ENCODE results near the gene IL1RAPL1.

IL1RAPL1 gene

GRCh38 chrX:29890646-29891200 is 1303.5 kb downstream of the IL1RAPL1 start:
- no peaks in the 10 kb centered on the region for H3K36me3 ChIP-seq
- H3K27me3 ChIP-seq = no peaks in the 10 kb centered on the region
- H3K27ac ChIP-seq = no peak overlapping the region
- H3K4me3 ChIP-seq (ENCODE audit: low read depth in 1 of 2, low read length in 1 of 2) = no peak overlapping the region
- no peaks in the 10 kb centered on the region for H3K9me3 ChIP-seq
- H3K4me1 ChIP-seq (ENCODE audit: control insufficient read depth in 1 of 2, insufficient read depth in 1 of 2, low read depth in 1 of 2, low read length in 1 of 2) = no peaks in the 10 kb centered on the region
- TF ChIP-seq CTCF (IDR thresholded peaks at IDR 0.05) = no peak

- H3K4me1 ChIP-seq (ENCODE audit: control insufficient read depth in 1 of 2, insufficient read depth in 1 of 2, low read depth in 1 of 2, low read length in 1 of 2) = no peaks in the 10 kb centered on the region
- H3K27me3 ChIP-seq = no peaks in the 10 kb centered on the region
- H3K9me3 ChIP-seq = no peaks in the 10 kb centered on the region
- no peak overlapping the region for H3K4me3 ChIP-seq (ENCODE audit: low read depth in 1 of 2, low read length in 1 of 2)
- no peak overlapping the region for H3K27ac ChIP-seq
- TF ChIP-seq CTCF (IDR thresholded peaks at IDR 0.05) = no peak
- H3K36me3 ChIP-seq = no peaks in the 10 kb centered on the region
These were observed 1314.8 kb downstream of the IL1RAPL1 start for GRCh38 chrX:29902004-29902403.

GRCh38 chrX:29903360-29903759 is 1316.1 kb downstream of the IL1RAPL1 start:
- H3K27ac ChIP-seq = no peak overlapping the region
- no peaks in the 10 kb centered on the region for H3K36me3 ChIP-seq
- no peak overlapping the region for H3K4me3 ChIP-seq (ENCODE audit: low read depth in 1 of 2, low read length in 1 of 2)
- TF ChIP-seq CTCF (IDR thresholded peaks at IDR 0.05) = no peak
- no peaks in the 10 kb centered on the region for H3K27me3 ChIP-seq
- H3K4me1 ChIP-seq (ENCODE audit: control insufficient read depth in 1 of 2, insufficient read depth in 1 of 2, low read depth in 1 of 2, low read length in 1 of 2) = no peaks in the 10 kb centered on the region
- no peaks in the 10 kb centered on the region for H3K9me3 ChIP-seq

GRCh38 chrX:29911673-29912072 is 1324.4 kb downstream of the IL1RAPL1 start:
- no peak for TF ChIP-seq CTCF (IDR thresholded peaks at IDR 0.05)
- H3K27ac ChIP-seq = no peak overlapping the region
- H3K27me3 ChIP-seq = no peaks in the 10 kb centered on the region
- H3K9me3 ChIP-seq = no peaks in the 10 kb centered on the region
- no peak overlapping the region for H3K4me3 ChIP-seq (ENCODE audit: low read depth in 1 of 2, low read length in 1 of 2)
- H3K36me3 ChIP-seq = no peaks in the 10 kb centered on the region
- no peaks in the 10 kb centered on the region for H3K4me1 ChIP-seq (ENCODE audit: control insufficient read depth in 1 of 2, insufficient read depth in 1 of 2, low read depth in 1 of 2, low read length in 1 of 2)

GRCh38 chrX:29913647-29914046 is 1326.4 kb downstream of the IL1RAPL1 start:
- Histone ChIP-seq H3K9me3 (no peaks in the 10 kb centered on the region), H3K27ac (no peak overlapping the region), H3K36me3 (no peaks in the 10 kb centered on the region), H3K4me3 (ENCODE audit: low read depth in 1 of 2, low read length in 1 of 2) (no peak overlapping the region), H3K4me1 (ENCODE audit: control insufficient read depth in 1 of 2, insufficient read depth in 1 of 2, low read depth in 1 of 2, low read length in 1 of 2) (no peaks in the 10 kb centered on the region), H3K27me3 (no peaks in the 10 kb centered on the region)
- TF ChIP-seq CTCF (IDR thresholded peaks at IDR 0.05) = no peak

- H3K27ac ChIP-seq = no peak overlapping the region
- no peak for TF ChIP-seq CTCF (IDR thresholded peaks at IDR 0.05)
- no peaks in the 10 kb centered on the region for H3K36me3 ChIP-seq
- H3K4me3 ChIP-seq (ENCODE audit: low read depth in 1 of 2, low read length in 1 of 2) = no peak overlapping the region
- no peaks in the 10 kb centered on the region for H3K27me3 ChIP-seq
- no peaks in the 10 kb centered on the region for H3K4me1 ChIP-seq (ENCODE audit: control insufficient read depth in 1 of 2, insufficient read depth in 1 of 2, low read depth in 1 of 2, low read length in 1 of 2)
- no peaks in the 10 kb centered on the region for H3K9me3 ChIP-seq
These were observed 1335.4 kb downstream of the IL1RAPL1 start for GRCh38 chrX:29922607-29923006.

Data from neutrophil (primary cell).